ENCODE measurements around the gene EPB41L3.

- no peak for TF ChIP-seq ZNF654 (tag by site-specific recombination; IDR thresholded peaks at IDR 0.05; ENCODE audit: low read depth)
- TF ChIP-seq, protein P1, sequence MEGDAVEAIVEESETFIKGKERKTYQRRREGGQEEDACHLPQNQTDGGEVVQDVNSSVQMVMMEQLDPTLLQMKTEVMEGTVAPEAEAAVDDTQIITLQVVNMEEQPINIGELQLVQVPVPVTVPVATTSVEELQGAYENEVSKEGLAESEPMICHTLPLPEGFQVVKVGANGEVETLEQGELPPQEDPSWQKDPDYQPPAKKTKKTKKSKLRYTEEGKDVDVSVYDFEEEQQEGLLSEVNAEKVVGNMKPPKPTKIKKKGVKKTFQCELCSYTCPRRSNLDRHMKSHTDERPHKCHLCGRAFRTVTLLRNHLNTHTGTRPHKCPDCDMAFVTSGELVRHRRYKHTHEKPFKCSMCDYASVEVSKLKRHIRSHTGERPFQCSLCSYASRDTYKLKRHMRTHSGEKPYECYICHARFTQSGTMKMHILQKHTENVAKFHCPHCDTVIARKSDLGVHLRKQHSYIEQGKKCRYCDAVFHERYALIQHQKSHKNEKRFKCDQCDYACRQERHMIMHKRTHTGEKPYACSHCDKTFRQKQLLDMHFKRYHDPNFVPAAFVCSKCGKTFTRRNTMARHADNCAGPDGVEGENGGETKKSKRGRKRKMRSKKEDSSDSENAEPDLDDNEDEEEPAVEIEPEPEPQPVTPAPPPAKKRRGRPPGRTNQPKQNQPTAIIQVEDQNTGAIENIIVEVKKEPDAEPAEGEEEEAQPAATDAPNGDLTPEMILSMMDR (tag by site-specific recombination; IDR thresholded peaks at IDR 0.05): no peak
Observed at GRCh38 chr18:5584746-5585417, 41.1 kb upstream of the EPB41L3 start.
